ENCODE results near the gene ERVK3-1. TPM values are rescaled to one million over a fixed set of nuclear protein-coding genes. Genes with fewer than 3 reads are reported as not detected.

ERVK3-1 gene
- polyA plus RNA-seq, 1 experiment, result 34.3 TPM

GRCh38 chr19:58332697-58333096 is 27.5 kb downstream of the ERVK3-1 start:
- no peak overlapping the region for H3K4me3 ChIP-seq (ENCODE audit: low read depth, low read length)
- DNase-seq (ENCODE audit: low read depth), result no peak
- CTCF ChIA-PET, result interaction anchor here (2.8 kb wide), 1 partner anchor 13 kb away, joined by 7 read pairs; no protein-coding TSS in a partner anchor
- no peaks in the 10 kb centered on the region for H3K27me3 ChIP-seq (ENCODE audit: control insufficient read depth, insufficient read depth, low read length)
- POLR2A ChIA-PET, result no interaction called here
- no peak for TF ChIP-seq CTCF (IDR thresholded peaks at IDR 0.05; ENCODE audit: insufficient read depth, low read depth, low read length)
- peaks cover 5% of the 10 kb centered on the region for H3K36me3 ChIP-seq (ENCODE audit: control insufficient read depth, insufficient read depth, low read length)

GRCh38 chr19:58334691-58335249 is 29.6 kb downstream of the ERVK3-1 start:
- CTCF ChIA-PET, result interaction anchor here (2.8 kb wide), 1 partner anchor 11 kb away, joined by 7 read pairs; no protein-coding TSS in a partner anchor

GRCh38 chr19:58335630-58336029 is 30.5 kb downstream of the ERVK3-1 start:
- ChIA-PET CTCF (interaction anchor here (2.8 kb wide), 1 partner anchor 10 kb away, joined by 7 read pairs; no protein-coding TSS in a partner anchor), POLR2A (no interaction called here)
- H3K4me3 ChIP-seq (ENCODE audit: low read depth, low read length), result no peak overlapping the region
- peaks cover 22% of the 10 kb centered on the region for H3K36me3 ChIP-seq (ENCODE audit: control insufficient read depth, insufficient read depth, low read length)
- TF ChIP-seq CTCF (IDR thresholded peaks at IDR 0.05; ENCODE audit: insufficient read depth, low read depth, low read length), result no peak
- no peak for DNase-seq (ENCODE audit: low read depth)
- no peaks in the 10 kb centered on the region for H3K27me3 ChIP-seq (ENCODE audit: control insufficient read depth, insufficient read depth, low read length)

More at GRCh38 chr19:58334691-58335249, 29.6 kb downstream of the ERVK3-1 start:
- H3K27me3 ChIP-seq (ENCODE audit: control insufficient read depth, insufficient read depth, low read length), result no peaks in the 10 kb centered on the region
- no peak overlapping the region for H3K4me3 ChIP-seq (ENCODE audit: low read depth, low read length)
- POLR2A ChIA-PET, result no interaction called here
- no peak for DNase-seq (ENCODE audit: low read depth)
- no peak for TF ChIP-seq CTCF (IDR thresholded peaks at IDR 0.05; ENCODE audit: insufficient read depth, low read depth, low read length)
- H3K36me3 ChIP-seq (ENCODE audit: control insufficient read depth, insufficient read depth, low read length), result peaks cover 22% of the 10 kb centered on the region

GRCh38 chr19:58336216-58336615 is 31.0 kb downstream of the ERVK3-1 start:
- ChIA-PET CTCF (no interaction called here), POLR2A (no interaction called here)
- TF ChIP-seq CTCF (IDR thresholded peaks at IDR 0.05; ENCODE audit: insufficient read depth, low read depth, low read length), result no peak
- Histone ChIP-seq H3K27me3 (ENCODE audit: control insufficient read depth, insufficient read depth, low read length) (no peaks in the 10 kb centered on the region), H3K4me3 (ENCODE audit: low read depth, low read length) (no peak overlapping the region), H3K36me3 (ENCODE audit: control insufficient read depth, insufficient read depth, low read length) (peaks cover 24% of the 10 kb centered on the region)
- no peak for DNase-seq (ENCODE audit: low read depth)

GRCh38 chr19:58336820-58337219 is 31.6 kb downstream of the ERVK3-1 start:
- no peak for DNase-seq (ENCODE audit: low read depth)
- Histone ChIP-seq H3K36me3 (ENCODE audit: control insufficient read depth, insufficient read depth, low read length) (peaks cover 25% of the 10 kb centered on the region), H3K4me3 (ENCODE audit: low read depth, low read length) (no peak overlapping the region), H3K27me3 (ENCODE audit: control insufficient read depth, insufficient read depth, low read length) (no peaks in the 10 kb centered on the region)
- ChIA-PET POLR2A (no interaction called here), CTCF (no interaction called here)
- TF ChIP-seq CTCF (IDR thresholded peaks at IDR 0.05; ENCODE audit: insufficient read depth, low read depth, low read length), result no peak
